NCI-H2107 (cell line): ENCODE measurements around the gene SLC2A6.

Source experiments
- DNase-seq: peaks from one replicate; lab custom pipeline; 2025; lab: John Stamatoyannopoulos, UW

SLC2A6 gene

GRCh38 chr9:133515615-133516255, 36.8 kb upstream of the SLC2A6 start:
- DNase-seq, result no peak

GRCh38 chr9:133515240-133515610, 36.3 kb upstream of the SLC2A6 start:
- DNase-seq, result no peak

- DNase-seq, result no peak
Observed at GRCh38 chr9:133514460-133515239, 35.8 kb upstream of the SLC2A6 start.

- DNase-seq, result no peak
Observed at GRCh38 chr9:133513214-133514100, 34.6 kb upstream of the SLC2A6 start.

GRCh38 chr9:133512253-133513213, 33.6 kb upstream of the SLC2A6 start:
- no peak for DNase-seq

GRCh38 chr9:133511607-133512006, 32.7 kb upstream of the SLC2A6 start:
- DNase-seq, result no peak

GRCh38 chr9:133510926-133511505, 32.1 kb upstream of the SLC2A6 start:
- no peak for DNase-seq

- peak; percentile 44 for DNase-seq
Observed at GRCh38 chr9:133509179-133510083, 30.5 kb upstream of the SLC2A6 start.

GRCh38 chr9:133508046-133508445, 29.1 kb upstream of the SLC2A6 start:
- no peak for DNase-seq

- DNase-seq, result no peak
Observed at GRCh38 chr9:133507246-133507965, 28.5 kb upstream of the SLC2A6 start.

GRCh38 chr9:133506653-133507038, 27.7 kb upstream of the SLC2A6 start:
- DNase-seq, result no peak

GRCh38 chr9:133505901-133506652, 27.2 kb upstream of the SLC2A6 start:
- DNase-seq, result no peak

- no peak for DNase-seq
Observed at GRCh38 chr9:133505186-133505830, 26.4 kb upstream of the SLC2A6 start.

GRCh38 chr9:133502112-133502511, 23.2 kb upstream of the SLC2A6 start:
- no peak for DNase-seq

- no peak for DNase-seq
Observed at GRCh38 chr9:133499892-133500270, 21.0 kb upstream of the SLC2A6 start.

GRCh38 chr9:133499132-133499891, 20.4 kb upstream of the SLC2A6 start:
- DNase-seq, result no peak
